Measurements from ENCODE around the gene PFAS.

The PFAS gene

GRCh38 chr17:8310601-8311123 lies 61.6 kb downstream of the PFAS start:
- no peak for DNase-seq

- no peak for DNase-seq
Observed at GRCh38 chr17:8311131-8311790, 62.2 kb downstream of the PFAS start.

GRCh38 chr17:8312251-8312650 lies 63.2 kb downstream of the PFAS start:
- DNase-seq: no peak

- DNase-seq: no peak
Observed at GRCh38 chr17:8312726-8313600, 63.9 kb downstream of the PFAS start.

GRCh38 chr17:8314797-8315763 lies 66.0 kb downstream of the PFAS start:
- DNase-seq: no peak

- DNase-seq: no peak
Observed at GRCh38 chr17:8315764-8316217, 66.7 kb downstream of the PFAS start.

GRCh38 chr17:8318010-8318935 lies 69.2 kb downstream of the PFAS start:
- no peak for DNase-seq
